Measurements from ENCODE around the gene GGCT. TPM values are rescaled to one million over a fixed set of nuclear protein-coding genes. Genes with fewer than 3 reads are reported as not detected.

The GGCT gene
- total RNA-seq, 2 donors from 2014 or later = 14.7 to 54.0 TPM

DNA sequence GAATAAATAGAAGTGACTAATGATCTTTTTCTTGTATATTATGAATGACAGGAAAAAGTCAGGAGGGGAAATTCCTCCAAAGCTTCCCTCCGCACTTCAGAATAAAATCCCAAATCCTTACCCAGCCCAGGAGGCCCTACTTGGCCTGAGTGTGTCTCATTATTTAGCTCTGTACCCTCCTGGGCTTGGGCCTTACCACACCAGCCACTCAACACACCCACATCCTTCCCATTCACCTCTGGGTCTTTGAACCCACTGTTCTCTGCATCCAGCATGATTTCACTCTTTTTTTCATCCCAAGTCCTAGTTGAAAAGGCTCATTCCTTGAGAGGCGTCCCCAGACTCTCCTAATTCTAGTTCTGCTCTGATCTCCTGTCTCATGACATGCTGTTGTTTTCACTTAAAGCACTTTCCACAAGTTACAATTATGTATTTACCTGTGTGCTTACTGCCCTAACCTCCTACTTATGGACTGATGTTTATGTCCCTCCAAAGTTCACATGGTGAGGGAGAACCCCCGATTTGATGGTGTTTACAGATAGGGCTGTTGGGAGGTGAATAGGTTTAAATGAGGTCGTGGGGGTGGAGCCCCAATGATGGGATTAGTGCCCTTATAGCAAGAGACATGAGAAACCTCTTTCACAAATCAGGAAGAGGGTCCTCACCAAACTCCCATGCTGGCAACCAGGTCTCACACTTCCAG, 32.4 kb downstream of the GGCT start:
- Histone ChIP-seq H3K36me3 (no peaks in the 10 kb centered on the region), H3K4me1 (replicated peaks) (no peaks in the 10 kb centered on the region), H3K9me3 (no peaks in the 10 kb centered on the region), H3K27me3 (replicated peaks; ENCODE audit: insufficient read depth) (no peaks in the 10 kb centered on the region), H3K27ac (no peak overlapping the region), H3K4me3 (no peak overlapping the region)
- WGBS = 75% methylated on average over 4 of the region's 4 CpGs
- intact Hi-C loops (cut with DNase I) = no loop called here
- DNase-seq (ENCODE audit: low spot score) = no peak
- TF ChIP-seq, protein P1, sequence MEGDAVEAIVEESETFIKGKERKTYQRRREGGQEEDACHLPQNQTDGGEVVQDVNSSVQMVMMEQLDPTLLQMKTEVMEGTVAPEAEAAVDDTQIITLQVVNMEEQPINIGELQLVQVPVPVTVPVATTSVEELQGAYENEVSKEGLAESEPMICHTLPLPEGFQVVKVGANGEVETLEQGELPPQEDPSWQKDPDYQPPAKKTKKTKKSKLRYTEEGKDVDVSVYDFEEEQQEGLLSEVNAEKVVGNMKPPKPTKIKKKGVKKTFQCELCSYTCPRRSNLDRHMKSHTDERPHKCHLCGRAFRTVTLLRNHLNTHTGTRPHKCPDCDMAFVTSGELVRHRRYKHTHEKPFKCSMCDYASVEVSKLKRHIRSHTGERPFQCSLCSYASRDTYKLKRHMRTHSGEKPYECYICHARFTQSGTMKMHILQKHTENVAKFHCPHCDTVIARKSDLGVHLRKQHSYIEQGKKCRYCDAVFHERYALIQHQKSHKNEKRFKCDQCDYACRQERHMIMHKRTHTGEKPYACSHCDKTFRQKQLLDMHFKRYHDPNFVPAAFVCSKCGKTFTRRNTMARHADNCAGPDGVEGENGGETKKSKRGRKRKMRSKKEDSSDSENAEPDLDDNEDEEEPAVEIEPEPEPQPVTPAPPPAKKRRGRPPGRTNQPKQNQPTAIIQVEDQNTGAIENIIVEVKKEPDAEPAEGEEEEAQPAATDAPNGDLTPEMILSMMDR (IDR thresholded peaks at IDR 0.05) = no peak
- TF ChIP-seq POLR2A (IDR thresholded peaks at IDR 0.05) (no peak), POLR2AphosphoS5 (IDR thresholded peaks at IDR 0.05) (no peak)

DNA sequence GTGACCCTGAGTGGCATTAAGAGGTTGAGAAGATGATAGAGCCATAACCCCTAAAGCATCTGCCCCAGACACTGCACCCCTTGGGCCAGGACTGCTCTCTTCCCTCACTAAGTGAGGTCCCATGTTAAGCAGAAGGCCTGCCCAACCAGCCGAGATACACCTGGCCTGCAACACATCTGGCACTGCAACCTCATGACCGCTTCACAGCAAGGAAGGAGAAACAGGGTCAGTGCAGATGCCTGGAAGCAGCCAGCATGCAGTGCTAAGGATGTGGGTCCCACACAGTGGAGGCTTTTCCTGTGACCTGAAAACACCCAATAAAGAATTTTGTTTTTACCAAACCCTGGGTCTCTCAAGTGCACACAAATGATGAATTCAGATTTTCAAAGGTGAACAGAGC, 33.4 kb downstream of the GGCT start:
- 41% methylated on average over 2 of the region's 2 CpGs for WGBS
- H3K4me1 ChIP-seq (replicated peaks) = no peaks in the 10 kb centered on the region

DNA sequence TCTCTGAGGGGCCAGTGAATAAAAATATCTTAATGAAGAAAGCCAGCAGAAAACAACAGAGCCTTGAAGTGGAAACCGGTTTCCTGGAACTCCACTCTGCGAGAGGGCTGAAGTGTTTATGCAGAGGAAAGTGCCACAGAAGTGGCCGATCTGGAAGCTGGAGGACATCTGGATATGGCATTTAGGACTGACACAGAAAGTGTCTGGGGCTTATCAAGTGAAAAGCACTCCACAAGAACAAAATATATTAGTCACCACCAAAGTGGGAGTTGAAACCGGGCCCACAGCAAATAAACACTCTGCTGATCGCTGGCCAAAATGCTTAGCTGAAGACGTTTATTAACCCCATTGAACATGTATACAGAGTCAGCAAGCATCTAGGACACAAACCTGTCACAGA, 33.9 kb downstream of the GGCT start:
- no peak overlapping the region for H3K4me3 ChIP-seq
- peak; percentile 32 for TF ChIP-seq POLR2AphosphoS5 (IDR thresholded peaks at IDR 0.05)
- TF ChIP-seq, protein P1 (IDR thresholded peaks at IDR 0.05) = no peak
- no peaks in the 10 kb centered on the region for H3K36me3 ChIP-seq
- no peaks in the 10 kb centered on the region for H3K9me3 ChIP-seq
- WGBS = 3% methylated on average over 6 of the region's 6 CpGs
- H3K4me1 ChIP-seq (replicated peaks) = peaks cover 3% of the 10 kb centered on the region
- H3K27ac ChIP-seq = peak overlapping the region; percentile 24 to 33
- intact Hi-C loops (cut with DNase I) = no loop called here
- DNase-seq (ENCODE audit: low spot score) = no peak
- no peaks in the 10 kb centered on the region for H3K27me3 ChIP-seq (replicated peaks; ENCODE audit: insufficient read depth)

More for the DNA sequence above, 33.4 kb downstream of the GGCT start:
- TF ChIP-seq POLR2AphosphoS5 (IDR thresholded peaks at IDR 0.05) = no peak
- TF ChIP-seq, protein P1 (IDR thresholded peaks at IDR 0.05) = no peak
- no peak for TF ChIP-seq POLR2A (IDR thresholded peaks at IDR 0.05)
- DNase-seq (ENCODE audit: low spot score) = no peak
- Histone ChIP-seq H3K27ac (peak overlapping the region; percentile 24 to 33), H3K27me3 (replicated peaks; ENCODE audit: insufficient read depth) (no peaks in the 10 kb centered on the region), H3K4me3 (no peak overlapping the region), H3K9me3 (no peaks in the 10 kb centered on the region), H3K36me3 (no peaks in the 10 kb centered on the region)
- intact Hi-C loops (cut with DNase I) = no loop called here

DNA sequence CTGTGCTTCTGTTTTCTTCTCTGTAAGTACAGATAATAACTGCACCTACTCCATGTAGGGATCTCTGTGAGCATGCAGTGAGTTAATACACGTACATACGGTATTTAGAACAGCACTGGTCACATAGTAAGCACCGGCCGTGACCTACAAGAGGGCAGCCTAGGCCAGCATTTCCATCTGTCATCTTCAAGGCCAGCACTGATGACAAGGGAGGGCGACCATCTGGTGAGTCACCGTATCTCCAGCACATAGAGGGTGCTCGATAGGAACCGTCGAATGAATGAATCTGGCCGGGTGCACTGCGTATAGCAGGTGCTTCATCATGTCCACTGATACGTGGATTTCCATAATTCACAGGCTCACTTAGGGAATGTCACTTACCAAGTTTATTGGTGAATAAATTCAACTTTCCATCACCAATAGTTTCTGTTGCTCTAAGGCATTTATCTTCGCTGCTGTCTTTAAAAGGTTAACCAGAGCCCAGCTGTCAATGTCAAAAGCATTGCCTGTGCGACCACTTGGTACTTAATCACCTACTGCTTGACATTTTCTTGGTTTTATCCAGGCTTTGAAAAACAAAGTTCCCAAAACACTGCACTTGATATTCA, 34.4 kb downstream of the GGCT start:
- H3K4me3 ChIP-seq = no peak overlapping the region
- H3K36me3 ChIP-seq = no peaks in the 10 kb centered on the region
- DNase-seq (ENCODE audit: low spot score) = no peak
- WGBS = 65% methylated on average over 14 of the region's 14 CpGs
- TF ChIP-seq POLR2A (IDR thresholded peaks at IDR 0.05) (no peak), POLR2AphosphoS5 (IDR thresholded peaks at IDR 0.05) (no peak)
- TF ChIP-seq, protein P1 (IDR thresholded peaks at IDR 0.05) = no peak
- H3K27me3 ChIP-seq (replicated peaks; ENCODE audit: insufficient read depth) = no peaks in the 10 kb centered on the region
- H3K27ac ChIP-seq = peak overlapping the region; percentile 33 to 59
- intact Hi-C loops (cut with DNase I) = no loop called here
- no peaks in the 10 kb centered on the region for H3K9me3 ChIP-seq
- H3K4me1 ChIP-seq (replicated peaks) = peaks cover 5% of the 10 kb centered on the region

DNA sequence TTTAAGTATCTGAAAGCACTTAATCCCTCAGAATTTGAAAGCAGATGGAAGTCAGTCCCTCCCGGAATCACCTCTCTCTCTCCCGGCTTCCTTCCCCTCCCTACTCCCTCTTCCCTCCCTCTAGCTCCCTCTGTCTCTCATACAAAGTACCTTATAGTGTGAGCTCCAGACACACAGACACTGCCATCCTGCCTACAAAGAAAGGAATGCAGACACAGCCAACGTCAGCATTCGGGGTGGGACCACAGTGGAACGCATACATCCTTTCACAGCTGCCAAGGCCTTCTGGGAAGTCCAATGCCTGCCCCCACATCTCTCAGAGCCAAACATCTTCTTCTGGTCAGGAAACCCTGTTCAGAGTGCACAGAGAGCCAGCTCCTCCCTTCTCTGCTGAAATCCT, 35.3 kb downstream of the GGCT start:
- intact Hi-C loops (cut with DNase I) = loop anchor here (5.0 kb wide), 1 partner anchor 37 kb away; no protein-coding TSS in a partner anchor
- H3K9me3 ChIP-seq = no peaks in the 10 kb centered on the region
- H3K27me3 ChIP-seq (replicated peaks; ENCODE audit: insufficient read depth) = no peaks in the 10 kb centered on the region
- no peaks in the 10 kb centered on the region for H3K36me3 ChIP-seq
- peak; percentile 22 for TF ChIP-seq POLR2AphosphoS5 (IDR thresholded peaks at IDR 0.05)
- TF ChIP-seq POLR2A (IDR thresholded peaks at IDR 0.05) = no peak
- TF ChIP-seq, protein P1 (IDR thresholded peaks at IDR 0.05) = peak in 2 of 4 experiments; percentile 22 to 28
- no peak for DNase-seq (ENCODE audit: low spot score)
- H3K27ac ChIP-seq = peak overlapping the region; percentile 33 to 59
- WGBS = 36% methylated on average over 5 of the region's 5 CpGs
- H3K4me3 ChIP-seq = no peak overlapping the region
- peaks cover 5% of the 10 kb centered on the region for H3K4me1 ChIP-seq (replicated peaks)
